Mesothelial cell of epicardium (in vitro differentiated cells): ENCODE measurements around the gene FZD10. TPM values are rescaled to one million over a fixed set of nuclear protein-coding genes. Genes with fewer than 3 reads are reported as not detected.

Experiments used
- DNase-seq, 2 experiments: peaks; one replicate each; pipeline ENCODE4 v3.0.0; 2021; ENCODE audit warnings: low spot score in 2 of 2; ENCODE audit not compliant: unreplicated experiment in 2 of 2
- H3K27ac Mint-ChIP-seq: 2 replicates; pipeline ENCODE4 v1.8.0; 2021; ENCODE audit warnings: mixed read lengths
- H3K27me3 Mint-ChIP-seq: 2 replicates; pipeline ENCODE4 v1.8.0; 2021; ENCODE audit warnings: low read depth, mixed read lengths
- H3K36me3 Mint-ChIP-seq: 2 replicates; pipeline ENCODE4 v1.8.0; 2021; ENCODE audit warnings: mixed read lengths
- H3K4me1 Mint-ChIP-seq: 2 replicates; pipeline ENCODE4 v1.8.0; 2021; ENCODE audit warnings: mixed read lengths
- H3K4me3 Mint-ChIP-seq: 2 replicates; pipeline ENCODE4 v1.8.0; 2021; ENCODE audit warnings: mild to moderate bottlenecking, moderate library complexity, mixed read lengths
- H3K9me3 Mint-ChIP-seq: 2 replicates; pipeline ENCODE4 v1.8.0; 2021; ENCODE audit warnings: mixed read lengths
- total RNA-seq: library from RNA; stranded (reverse); gene quantifications from 3 replicates; pipeline ENCODE4 v1.2.1, GENCODE V29; 2021
- TF ChIP-seq, protein P1 (sequence below): fragments of 200-600 bp; sonication (generic); IDR thresholded peaks from one replicate; pipeline ENCODE4 v1.5.0; 2021; ENCODE audit warnings: antibody characterized with exemption; ENCODE audit not compliant: unreplicated experiment

FZD10 gene
- total RNA-seq, 1 donor from 2014 or later: 2.5 TPM

DNA sequence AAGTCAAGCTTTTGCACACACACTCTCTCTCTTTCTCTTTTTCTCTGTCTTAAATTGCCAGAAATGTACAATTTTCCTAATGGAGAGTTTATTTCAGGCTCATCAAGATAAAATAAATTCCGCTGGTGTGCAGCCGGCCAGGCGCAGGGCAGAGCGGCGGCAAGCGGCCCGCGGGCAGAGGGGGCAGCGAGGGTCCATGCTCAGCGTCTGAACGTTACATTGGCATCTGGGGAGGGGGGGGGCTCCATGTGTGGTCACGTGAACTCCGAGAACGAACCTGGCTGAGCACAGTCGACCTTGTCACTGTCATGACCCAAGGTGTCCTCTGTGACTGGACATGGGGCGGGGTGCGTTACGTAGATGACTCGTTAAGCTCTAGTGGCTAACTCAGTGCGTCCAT, 23.8 kb upstream of the FZD10 start:
- Mint-ChIP-seq H3K4me1 (peaks cover 19% of the 10 kb centered on the region), H3K27me3 (peaks cover 58% of the 10 kb centered on the region), H3K36me3 (no peaks in the 10 kb centered on the region), H3K27ac (no peak overlapping the region), H3K4me3 (no peak overlapping the region), H3K9me3 (no peaks in the 10 kb centered on the region)
- no peak for DNase-seq
- TF ChIP-seq, protein P1, sequence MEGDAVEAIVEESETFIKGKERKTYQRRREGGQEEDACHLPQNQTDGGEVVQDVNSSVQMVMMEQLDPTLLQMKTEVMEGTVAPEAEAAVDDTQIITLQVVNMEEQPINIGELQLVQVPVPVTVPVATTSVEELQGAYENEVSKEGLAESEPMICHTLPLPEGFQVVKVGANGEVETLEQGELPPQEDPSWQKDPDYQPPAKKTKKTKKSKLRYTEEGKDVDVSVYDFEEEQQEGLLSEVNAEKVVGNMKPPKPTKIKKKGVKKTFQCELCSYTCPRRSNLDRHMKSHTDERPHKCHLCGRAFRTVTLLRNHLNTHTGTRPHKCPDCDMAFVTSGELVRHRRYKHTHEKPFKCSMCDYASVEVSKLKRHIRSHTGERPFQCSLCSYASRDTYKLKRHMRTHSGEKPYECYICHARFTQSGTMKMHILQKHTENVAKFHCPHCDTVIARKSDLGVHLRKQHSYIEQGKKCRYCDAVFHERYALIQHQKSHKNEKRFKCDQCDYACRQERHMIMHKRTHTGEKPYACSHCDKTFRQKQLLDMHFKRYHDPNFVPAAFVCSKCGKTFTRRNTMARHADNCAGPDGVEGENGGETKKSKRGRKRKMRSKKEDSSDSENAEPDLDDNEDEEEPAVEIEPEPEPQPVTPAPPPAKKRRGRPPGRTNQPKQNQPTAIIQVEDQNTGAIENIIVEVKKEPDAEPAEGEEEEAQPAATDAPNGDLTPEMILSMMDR: no peak

DNA sequence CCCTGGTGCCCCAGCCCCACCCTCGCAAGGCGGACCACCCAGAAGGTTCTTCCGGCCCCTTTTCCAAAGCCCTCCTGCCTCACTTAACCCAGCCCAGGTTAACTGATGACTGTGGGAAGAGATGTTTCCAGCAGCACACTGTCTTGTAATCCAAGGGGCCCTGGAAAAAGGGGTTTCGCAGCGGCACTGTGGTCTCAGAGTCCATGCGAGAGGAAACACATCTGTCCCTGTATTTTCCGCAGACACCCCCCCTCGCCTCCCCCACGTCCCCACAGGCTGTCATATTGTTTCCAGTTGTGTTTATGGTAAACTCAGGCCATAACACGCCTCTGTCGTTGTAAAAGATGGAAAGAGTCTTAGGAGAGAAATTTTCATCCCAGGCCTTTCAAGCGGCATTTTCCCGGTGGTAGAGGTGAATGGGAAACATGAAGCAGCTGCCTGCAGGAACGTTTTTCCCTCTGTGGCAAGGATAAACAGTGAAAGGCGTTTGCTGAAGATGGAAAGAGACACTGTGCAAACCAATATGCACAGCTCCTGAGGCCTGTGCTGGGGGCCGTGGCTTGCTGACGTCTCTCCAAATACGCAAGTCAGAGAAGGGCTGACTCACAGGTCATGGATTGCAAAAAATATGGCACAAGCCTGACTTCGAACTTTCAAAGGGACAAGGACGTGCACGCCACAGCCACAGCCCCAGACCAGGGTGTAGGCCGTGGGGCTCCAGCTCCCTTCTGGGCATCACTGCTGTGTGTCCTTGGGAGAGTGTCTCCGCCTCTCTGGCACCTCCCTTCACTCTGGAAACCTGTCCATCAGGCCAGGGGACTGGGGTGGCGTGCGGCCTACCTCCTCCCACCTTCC, 22.5 kb upstream of the FZD10 start:
- Mint-ChIP-seq H3K9me3 (no peaks in the 10 kb centered on the region), H3K4me3 (no peak overlapping the region), H3K27me3 (peaks cover 55% of the 10 kb centered on the region), H3K4me1 (peaks cover 14% of the 10 kb centered on the region), H3K36me3 (no peaks in the 10 kb centered on the region), H3K27ac (no peak overlapping the region)
- TF ChIP-seq, protein P1: no peak
- DNase-seq: no peak

DNA sequence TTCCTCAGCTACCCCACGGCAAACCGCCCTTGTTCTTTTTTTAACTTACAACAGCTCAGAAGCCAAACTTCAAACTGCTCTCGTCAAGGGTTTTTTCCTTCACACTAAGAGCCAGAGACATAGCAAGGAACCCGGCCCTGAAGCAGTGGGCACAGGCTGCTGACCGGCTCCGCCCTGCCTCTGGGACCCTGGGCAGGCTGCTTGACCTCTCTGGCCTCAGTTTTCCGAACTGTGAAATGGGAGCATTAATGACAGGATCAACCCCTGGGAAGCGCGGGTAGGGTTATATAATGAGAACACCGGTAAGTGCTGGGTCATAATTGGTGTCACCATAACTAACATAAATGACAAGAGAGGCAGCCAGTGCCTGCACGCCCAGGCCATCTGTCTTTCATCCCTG, 21.2 kb upstream of the FZD10 start:
- H3K4me3 Mint-ChIP-seq: no peak overlapping the region
- H3K9me3 Mint-ChIP-seq: no peaks in the 10 kb centered on the region
- H3K4me1 Mint-ChIP-seq: peaks cover 14% of the 10 kb centered on the region
- H3K27ac Mint-ChIP-seq: no peak overlapping the region
- H3K27me3 Mint-ChIP-seq: peaks cover 60% of the 10 kb centered on the region
- TF ChIP-seq, protein P1: no peak
- no peaks in the 10 kb centered on the region for H3K36me3 Mint-ChIP-seq
- no peak for DNase-seq

DNA sequence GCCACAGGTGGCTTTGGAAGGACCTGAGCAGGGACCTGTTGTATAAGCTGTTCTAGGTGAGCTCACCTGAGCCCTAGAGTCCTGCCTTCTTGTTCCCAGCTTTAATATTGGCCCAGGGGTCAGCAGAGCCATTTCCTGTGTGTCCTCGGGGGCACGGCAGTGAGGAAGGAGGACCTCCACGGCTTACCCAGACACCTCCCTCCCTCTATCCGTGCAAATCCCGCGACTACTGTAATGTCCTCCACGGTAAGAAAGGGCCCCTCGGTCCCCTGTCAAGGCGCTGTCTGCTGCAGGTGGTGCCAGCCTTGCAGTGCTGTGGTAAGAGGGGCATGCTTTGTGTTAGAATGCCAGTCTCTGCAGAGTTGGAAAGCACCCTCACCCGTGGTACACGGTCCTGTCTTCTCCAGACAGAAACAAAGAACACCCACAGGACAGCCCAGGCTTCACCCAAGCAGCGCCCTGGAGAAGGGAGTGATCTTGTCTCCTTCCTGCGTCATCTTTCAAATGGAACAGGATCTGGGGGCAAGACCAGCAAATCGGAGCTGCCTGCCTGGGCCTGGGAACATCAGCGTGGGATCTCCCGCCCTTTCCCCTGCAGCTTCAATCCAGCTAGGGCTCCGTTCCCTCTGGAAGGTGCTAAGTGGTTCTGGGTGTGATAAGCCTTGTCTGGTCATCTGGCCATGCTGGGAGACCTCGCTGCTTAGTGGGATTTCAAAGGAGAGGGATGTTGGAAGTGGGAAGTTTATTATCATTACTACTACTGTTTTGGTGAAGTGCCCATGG, 20.2 kb upstream of the FZD10 start:
- TF ChIP-seq, protein P1: no peak
- Mint-ChIP-seq H3K36me3 (no peaks in the 10 kb centered on the region), H3K27me3 (peaks cover 63% of the 10 kb centered on the region), H3K9me3 (no peaks in the 10 kb centered on the region), H3K27ac (no peak overlapping the region), H3K4me3 (no peak overlapping the region), H3K4me1 (peaks cover 6% of the 10 kb centered on the region)
- no peak for DNase-seq

DNA sequence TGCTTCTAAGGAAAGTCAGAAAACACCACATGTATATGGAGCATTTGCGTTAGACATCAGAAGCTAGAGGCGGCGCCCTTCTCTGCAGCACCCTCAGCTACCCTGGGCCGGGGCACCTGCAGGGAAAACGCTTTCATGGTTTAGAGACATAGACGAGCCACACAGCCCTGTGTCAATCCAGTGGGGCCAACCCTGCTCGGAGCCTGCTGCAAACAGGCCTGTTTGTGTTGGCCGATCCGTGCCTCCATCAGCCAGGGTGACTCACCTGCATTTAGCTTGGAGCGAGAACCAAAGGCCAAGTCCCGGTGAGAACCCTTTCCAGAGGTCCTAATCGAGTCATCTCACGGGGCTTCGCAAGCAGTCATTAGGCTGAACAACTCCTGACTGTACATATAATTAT, 19.5 kb upstream of the FZD10 start:
- H3K9me3 Mint-ChIP-seq: no peaks in the 10 kb centered on the region
- H3K4me3 Mint-ChIP-seq: no peak overlapping the region
- no peak for DNase-seq
- H3K4me1 Mint-ChIP-seq: no peaks in the 10 kb centered on the region
- H3K27me3 Mint-ChIP-seq: peaks cover 61% of the 10 kb centered on the region
- no peak overlapping the region for H3K27ac Mint-ChIP-seq
- no peaks in the 10 kb centered on the region for H3K36me3 Mint-ChIP-seq
- TF ChIP-seq, protein P1: no peak
